Keratinocyte (primary cell): Measurements from ENCODE around the gene KCTD14. TPM values are rescaled to one million over a fixed set of nuclear protein-coding genes. Genes with fewer than 3 reads are reported as not detected.
A peak's percentile ranks its signal among the peaks of the same experiment; 100 is the strongest.

Experiments
- DNase-seq: peaks from one replicate; pipeline ENCODE4 v3.0.0-alpha.2; 2011; ENCODE audit warnings: low read depth, missing footprints, low spot score
- FAIRE-seq: peaks from 2 replicates; lab custom pipeline; 2011; peaks lifted over from hg19 to GRCh38; lab: Jason Lieb, UNC
- H2AFZ ChIP-seq: 2 replicates; pipeline ENCODE4 v1.6.0; 2012; ENCODE audit warnings: low read length, control low read depth, inconsistent platforms; ENCODE audit not compliant: control insufficient read depth
- H3K27ac ChIP-seq: 2 replicates; pipeline ENCODE4 v1.5.1; 2011; ENCODE audit warnings: low read length; ENCODE audit not compliant: control insufficient read depth, insufficient read depth
- H3K27me3 ChIP-seq: 3 replicates; pipeline ENCODE4 v1.6.0; 2011; ENCODE audit warnings: low read length; ENCODE audit not compliant: control insufficient read depth, insufficient read depth; ENCODE audit errors: extremely low read depth
- H3K36me3 ChIP-seq, 2 experiments: 2 replicates in 1 of 2; 3 replicates in 1 of 2; pipeline ENCODE4 v1.5.1; 2011; ENCODE audit warnings: low read length in 2 of 2, mild to moderate bottlenecking in 1 of 2; ENCODE audit not compliant: control insufficient read depth in 2 of 2, insufficient read depth in 2 of 2; ENCODE audit errors: extremely low read depth in 1 of 2
- H3K4me1 ChIP-seq: 3 replicates; pipeline ENCODE4 v1.5.1; 2011; ENCODE audit warnings: low read length; ENCODE audit not compliant: control insufficient read depth, insufficient read depth; ENCODE audit errors: extremely low read depth
- H3K4me2 ChIP-seq: 3 replicates; pipeline ENCODE4 v1.6.0; 2011; ENCODE audit warnings: low read depth, low read length; ENCODE audit not compliant: control insufficient read depth, insufficient read depth; ENCODE audit errors: extremely low read depth
- H3K4me3 ChIP-seq, 3 experiments: fragments of 200-600 bp in 1 of 3; sonication (generic) in 1 of 3; 2 replicates in 2 of 3; 3 replicates in 1 of 3; pipeline ENCODE4 v1.5.1; 2011 to 2016; ENCODE audit warnings: low read length in 3 of 3, mild to moderate bottlenecking in 3 of 3, control low read depth in 2 of 3, inconsistent platforms in 1 of 3, low read depth in 1 of 3, mixed read lengths in 1 of 3, mixed run types in 1 of 3, moderate library complexity in 1 of 3; ENCODE audit not compliant: control insufficient read depth in 2 of 3, insufficient read depth in 2 of 3; ENCODE audit errors: extremely low read depth in 1 of 3
- H3K79me2 ChIP-seq: 2 replicates; pipeline ENCODE4 v1.6.0; 2012; ENCODE audit warnings: low read length; ENCODE audit not compliant: control insufficient read depth, insufficient read depth
- H3K9ac ChIP-seq: 3 replicates; pipeline ENCODE4 v1.6.0; 2011; ENCODE audit warnings: low read length; ENCODE audit not compliant: control insufficient read depth, insufficient read depth; ENCODE audit errors: extremely low read depth
- H3K9me1 ChIP-seq: 3 replicates; pipeline ENCODE4 v1.6.0; 2011; ENCODE audit warnings: low read length; ENCODE audit not compliant: control insufficient read depth, insufficient read depth; ENCODE audit errors: extremely low read depth
- H3K9me3 ChIP-seq: 2 replicates; pipeline ENCODE4 v1.5.1; 2012; ENCODE audit warnings: low read depth, low read length; ENCODE audit not compliant: control insufficient read depth
- H4K20me1 ChIP-seq: 3 replicates; pipeline ENCODE4 v1.6.0; 2011; ENCODE audit warnings: low read length; ENCODE audit not compliant: control insufficient read depth, insufficient read depth; ENCODE audit errors: extremely low read depth
- CTCF ChIP-seq, 3 experiments: IDR thresholded peaks in 1 of 3; conservative IDR thresholded peaks in 1 of 3; optimal IDR thresholded peaks in 1 of 3; 2 replicates in 2 of 3; 3 replicates in 1 of 3; pipeline versions ENCODE3 to v1.5.1; 2011; ENCODE audit warnings: low read length in 3 of 3, mild to moderate bottlenecking in 3 of 3, moderate library complexity in 2 of 3, control low read depth in 1 of 3, inconsistent platforms in 1 of 3; ENCODE audit not compliant: insufficient read depth in 2 of 3; ENCODE audit errors: extremely low read depth in 1 of 3
- EZH2 ChIP-seq: IDR thresholded peaks from one replicate; pipeline ENCODE4 v1.6.1; 2012; ENCODE audit warnings: inconsistent platforms, mild to moderate bottlenecking, low read length, moderate library complexity
- dilution Hi-C: fragments of 300-500 bp; cut with MboI; formaldehyde crosslinking; loops from one replicate; pipeline ENCODE4 v1.7.0; 2020; ENCODE audit warnings: low sequenced_read_pairs; ENCODE audit not compliant: extremely low pct_ligation_motif_present
- polyA minus RNA-seq, 3 experiments: library from RNA; depleted of rRNA, polyadenylated mRNA; stranded (reverse); fragments of >200 nt; gene quantifications; 1 replicate in 1 of 3; 2 replicates in 1 of 3; 3 replicates in 1 of 3; pipeline ENCODE4 v1.2.3, GENCODE V29; 2011
- polyA plus RNA-seq, 5 experiments: library from polyadenylated mRNA; depleted of rRNA in 3 of 5; stranded (reverse) in 3 of 5; stranded (forward) in 1 of 5; unstranded in 1 of 5; fragments of >200 nt; gene quantifications; 1 replicate in 1 of 5; 2 replicates in 3 of 5; 3 replicates in 1 of 5; pipeline versions ENCODE4 v1.2.1 to v1.2.3, GENCODE V29; 2011 to 2012; ENCODE audit warnings: missing spikeins in 2 of 5, low read depth in 1 of 5, low replicate concordance in 1 of 5

Gene KCTD14
- polyA plus RNA-seq (0.81 to 3.4 TPM (median 2.1 TPM) in 3 replicates), polyA minus RNA-seq (0.69 to 4.9 TPM (median 1.5 TPM) in 3 replicates)
- polyA plus RNA-seq (2011; ENCODE audit: low read depth): 0.60 TPM
- 1.0 and 1.6 TPM in 2 replicates for polyA plus RNA-seq (2011; cell fraction: cytosol; rRNA removed)
- polyA plus RNA-seq (2011; cell fraction: nucleus; rRNA removed): 0.50 and 0.69 TPM in 2 replicates
- 0.52 and 2.6 TPM in 2 replicates for polyA plus RNA-seq (2012; ENCODE audit: low replicate concordance)
- polyA minus RNA-seq (2011; cell fraction: cytosol; rRNA and poly(A)+ RNA removed): 1.3 TPM
- 0.32 and 0.47 TPM in 2 replicates for polyA minus RNA-seq (2011; cell fraction: nucleus; rRNA and poly(A)+ RNA removed)

- dilution Hi-C loops: no loop called here
- no peak for DNase-seq
Observed at GRCh38 chr11:78022397-78023396, at the start of gene KCTD14. Gene KCTD14 (minus strand): TSS chr11:78023276. CDS start chr11:78023249, 27 bp downstream.

GRCh38 chr11:78072455-78072854, 49.4 kb upstream of the KCTD14 start:
- H2AFZ ChIP-seq: no peak overlapping the region
- H3K4me3 ChIP-seq: no peak overlapping the region
- H3K4me1 ChIP-seq: no peaks in the 10 kb centered on the region
- no peaks in the 10 kb centered on the region for H3K27me3 ChIP-seq
- TF ChIP-seq CTCF (optimal IDR thresholded peaks at IDR 0.05 in 1 of 3, IDR thresholded peaks at IDR 0.05 in 1 of 3, conservative IDR thresholded peaks at IDR 0.05 in 1 of 3; ENCODE audit: extremely low read depth in 1 of 3, insufficient read depth in 2 of 3, low read length in 3 of 3) (no peak), EZH2 (no peak)
- H3K4me2 ChIP-seq: no peak overlapping the region
- H3K9me3 ChIP-seq: no peaks in the 10 kb centered on the region
- H3K27ac ChIP-seq: no peak overlapping the region
- dilution Hi-C loops: no loop called here
- FAIRE-seq (no peak), DNase-seq (no peak)
- peaks cover 5% of the 10 kb centered on the region for H3K9me1 ChIP-seq
- H4K20me1 ChIP-seq: peaks cover 5% of the 10 kb centered on the region
- H3K36me3 ChIP-seq: peaks cover 8 to 14% of the 10 kb centered on the region in 2 experiments
- peaks cover 49% of the 10 kb centered on the region for H3K79me2 ChIP-seq
- no peak overlapping the region for H3K9ac ChIP-seq

More at GRCh38 chr11:78022397-78023396, at the start of gene KCTD14:
- Histone ChIP-seq H3K36me3 (no peaks in the 10 kb centered on the region), H2AFZ (peak within 1 kb of the TSS; percentile 94), H3K27ac (peak within 1 kb of the TSS; percentile 28), H3K4me3 (peak within 1 kb of the TSS; percentile 41 to 67 (median 48)), H3K9ac (peak within 1 kb of the TSS; percentile 45), H3K4me1 (peaks cover 15% of the 10 kb centered on the region), H3K9me3 (no peaks in the 10 kb centered on the region), H3K4me2 (peak within 1 kb of the TSS; percentile 74), H3K79me2 (no peaks in the 10 kb centered on the region), H3K9me1 (no peaks in the 10 kb centered on the region), H3K27me3 (no peaks in the 10 kb centered on the region), H4K20me1 (no peaks in the 10 kb centered on the region)
- FAIRE-seq: no peak
- no peak for TF ChIP-seq EZH2
- TF ChIP-seq CTCF (optimal IDR thresholded peaks at IDR 0.05 in 1 of 3, IDR thresholded peaks at IDR 0.05 in 1 of 3, conservative IDR thresholded peaks at IDR 0.05 in 1 of 3; ENCODE audit: extremely low read depth in 1 of 3, insufficient read depth in 2 of 3, low read length in 3 of 3): no peak
